HG03565 (cell line): ENCODE results near the gene VCAN.

Experiments
- ATAC-seq: cut with Tn5 transposase; IDR thresholded peaks from one replicate; pipeline ENCODE4 v1.9.1; 2021; ENCODE audit warnings: mild to moderate bottlenecking, moderate library complexity; ENCODE audit not compliant: unreplicated experiment

VCAN gene

GRCh38 chr5:83467371-83468035 lies 4.0 kb upstream of the VCAN start:
- no peak for ATAC-seq

GRCh38 chr5:83469075-83469474 lies 2.5 kb upstream of the VCAN start:
- no peak for ATAC-seq

GRCh38 chr5:83470526-83471404 lies 779 bp upstream of the VCAN start:
- ATAC-seq, result no peak

GRCh38 chr5:83472213-83472507 lies 616 bp downstream of the VCAN start:
- ATAC-seq, result no peak

GRCh38 chr5:83472508-83473345 lies 1.2 kb downstream of the VCAN start:
- ATAC-seq, result peak; percentile 31

- peak; percentile 51 for ATAC-seq
Measured at GRCh38 chr5:83473346-83474160, 2.0 kb downstream of the VCAN start.

GRCh38 chr5:83474161-83474796 lies 2.7 kb downstream of the VCAN start:
- peak; percentile 48 for ATAC-seq

GRCh38 chr5:83474991-83475390 lies 3.4 kb downstream of the VCAN start:
- ATAC-seq, result no peak

GRCh38 chr5:83475391-83475863 lies 3.9 kb downstream of the VCAN start:
- no peak for ATAC-seq

GRCh38 chr5:83475935-83476814 lies 4.6 kb downstream of the VCAN start:
- ATAC-seq, result no peak

- ATAC-seq, result no peak
Measured at GRCh38 chr5:83482961-83483360, 11.4 kb downstream of the VCAN start.

- ATAC-seq, result no peak
Measured at GRCh38 chr5:83484294-83484693, 12.8 kb downstream of the VCAN start.

GRCh38 chr5:83485842-83486241 lies 14.3 kb downstream of the VCAN start:
- ATAC-seq, result no peak

- no peak for ATAC-seq
Measured at GRCh38 chr5:83487155-83487554, 15.6 kb downstream of the VCAN start.

GRCh38 chr5:83488271-83488670 lies 16.7 kb downstream of the VCAN start:
- ATAC-seq, result no peak

- ATAC-seq, result no peak
Measured at GRCh38 chr5:83488821-83489220, 17.3 kb downstream of the VCAN start.

- no peak for ATAC-seq
Measured at GRCh38 chr5:83490203-83490602, 18.7 kb downstream of the VCAN start.

GRCh38 chr5:83492331-83492730 lies 20.8 kb downstream of the VCAN start:
- no peak for ATAC-seq

- ATAC-seq, result no peak
Measured at GRCh38 chr5:83493644-83494043, 22.1 kb downstream of the VCAN start.
